ENCODE measurements around the gene TTLL13.

DNA sequence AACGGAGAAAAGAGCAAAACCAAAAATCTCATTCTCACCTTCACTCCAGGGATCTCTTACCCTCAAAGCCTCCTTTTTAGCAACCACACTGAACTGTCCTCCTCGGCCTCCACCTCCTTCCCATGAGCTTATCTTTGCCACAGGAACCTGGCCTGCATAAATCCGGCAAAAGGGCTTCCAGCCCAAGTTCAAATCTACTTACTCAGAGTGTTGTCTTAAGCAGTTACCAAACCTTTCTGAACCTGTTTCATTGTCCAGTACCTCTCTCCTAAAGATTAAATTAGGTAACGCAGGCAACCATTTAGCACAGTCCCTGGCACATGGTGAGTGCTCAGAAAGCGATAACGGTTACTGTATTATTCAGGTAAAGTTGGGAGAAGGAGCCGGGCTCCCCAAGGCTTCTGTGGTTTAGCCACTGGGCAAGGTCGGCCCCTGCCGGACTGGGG, 16.4 kb upstream of the TTLL13 start:
- TF ChIP-seq POLR2A (IDR thresholded peaks at IDR 0.05) (no peak), EP300 (IDR thresholded peaks at IDR 0.05) (no peak), POLR2AphosphoS5 (IDR thresholded peaks at IDR 0.05) (no peak)
- TF ChIP-seq, protein P1, sequence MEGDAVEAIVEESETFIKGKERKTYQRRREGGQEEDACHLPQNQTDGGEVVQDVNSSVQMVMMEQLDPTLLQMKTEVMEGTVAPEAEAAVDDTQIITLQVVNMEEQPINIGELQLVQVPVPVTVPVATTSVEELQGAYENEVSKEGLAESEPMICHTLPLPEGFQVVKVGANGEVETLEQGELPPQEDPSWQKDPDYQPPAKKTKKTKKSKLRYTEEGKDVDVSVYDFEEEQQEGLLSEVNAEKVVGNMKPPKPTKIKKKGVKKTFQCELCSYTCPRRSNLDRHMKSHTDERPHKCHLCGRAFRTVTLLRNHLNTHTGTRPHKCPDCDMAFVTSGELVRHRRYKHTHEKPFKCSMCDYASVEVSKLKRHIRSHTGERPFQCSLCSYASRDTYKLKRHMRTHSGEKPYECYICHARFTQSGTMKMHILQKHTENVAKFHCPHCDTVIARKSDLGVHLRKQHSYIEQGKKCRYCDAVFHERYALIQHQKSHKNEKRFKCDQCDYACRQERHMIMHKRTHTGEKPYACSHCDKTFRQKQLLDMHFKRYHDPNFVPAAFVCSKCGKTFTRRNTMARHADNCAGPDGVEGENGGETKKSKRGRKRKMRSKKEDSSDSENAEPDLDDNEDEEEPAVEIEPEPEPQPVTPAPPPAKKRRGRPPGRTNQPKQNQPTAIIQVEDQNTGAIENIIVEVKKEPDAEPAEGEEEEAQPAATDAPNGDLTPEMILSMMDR (IDR thresholded peaks at IDR 0.05), result peak in 1 of 6 experiments; percentile 52

All from upper lobe of left lung (tissue), 4 donors.